Neural progenitor cell (in vitro differentiated cells): ENCODE data around the gene NDFIP1. TPM values are rescaled to one million over a fixed set of nuclear protein-coding genes. Genes with fewer than 3 reads are reported as not detected.
"Not testable (repeated sequence)": the region's sequence is repeated elsewhere in the genome, so short reads cannot be mapped to it uniquely, and the experiment has no call there.

ENCODE experiments used
- DNase-seq: peaks from one replicate; pipeline ENCODE4 v3.0.0-alpha.2; 2016; ENCODE audit warnings: low spot score
- H2AFZ ChIP-seq: fragments of 200-600 bp; sonication (generic); replicated peaks from 2 replicates; pipeline ENCODE4 v1.6.1; 2016; ENCODE audit warnings: antibody characterized with exemption
- H3F3A ChIP-seq: fragments of 200-600 bp; sonication (generic); 2 replicates; pipeline ENCODE4 v1.6.1; 2016; ENCODE audit warnings: antibody characterized with exemption, low read depth
- H3K27ac ChIP-seq: fragments of 200-600 bp; sonication (generic); 2 replicates; pipeline ENCODE4 v1.5.1; 2016; ENCODE audit warnings: mild to moderate bottlenecking
- H3K27me3 ChIP-seq: fragments of 200-600 bp; sonication (generic); 2 replicates; pipeline ENCODE4 v1.6.1; 2016; ENCODE audit warnings: mild to moderate bottlenecking, moderate library complexity
- H3K36me3 ChIP-seq: fragments of 200-600 bp; sonication (generic); 2 replicates; pipeline ENCODE4 v1.5.1; 2016
- H3K4me1 ChIP-seq: fragments of 200-600 bp; sonication (generic); 2 replicates; pipeline ENCODE4 v1.6.1; 2016; ENCODE audit warnings: mixed run types
- H3K4me2 ChIP-seq: fragments of 200-600 bp; sonication (generic); 2 replicates; pipeline ENCODE4 v1.6.1; 2016
- H3K4me3 ChIP-seq: fragments of 200-600 bp; sonication (generic); 2 replicates; pipeline ENCODE4 v1.5.1; 2016
- H3K79me2 ChIP-seq: fragments of 200-600 bp; sonication (generic); 2 replicates; pipeline ENCODE4 v1.6.1; 2016; ENCODE audit warnings: low read depth
- H3K9ac ChIP-seq: fragments of 200-600 bp; sonication (generic); 2 replicates; pipeline ENCODE4 v1.6.1; 2016
- H3K9me3 ChIP-seq: fragments of 200-600 bp; sonication (generic); 2 replicates; pipeline ENCODE4 v1.5.1; 2016; ENCODE audit warnings: low read depth
- H4K20me1 ChIP-seq: fragments of 200-600 bp; sonication (generic); 2 replicates; pipeline ENCODE4 v1.6.1; 2016; ENCODE audit warnings: low read depth
- H3K27ac Mint-ChIP-seq: 3 replicates; pipeline ENCODE4 v1.8.0; 2021; ENCODE audit warnings: mixed read lengths
- H3K27me3 Mint-ChIP-seq: 2 replicates; pipeline ENCODE4 v1.8.0; 2022; ENCODE audit warnings: low read depth, mild to moderate bottlenecking, inconsistent platforms, moderate library complexity, mixed read lengths; ENCODE audit not compliant: insufficient read depth
- H3K36me3 Mint-ChIP-seq: 3 replicates; pipeline ENCODE4 v1.8.0; 2021; ENCODE audit warnings: mixed read lengths
- H3K4me1 Mint-ChIP-seq: 3 replicates; pipeline ENCODE4 v1.8.0; 2021; ENCODE audit warnings: mixed read lengths
- H3K4me3 Mint-ChIP-seq: 3 replicates; pipeline ENCODE4 v1.8.0; 2021; ENCODE audit warnings: mild to moderate bottlenecking, moderate library complexity, mixed read lengths
- H3K9me3 Mint-ChIP-seq: 3 replicates; pipeline ENCODE4 v1.8.0; 2020; ENCODE audit warnings: mixed read lengths
- CTCF ChIP-seq: fragments of 200-600 bp; sonication (generic); IDR thresholded peaks from 2 replicates; pipeline ENCODE4 v1.5.1; 2017; ENCODE audit warnings: antibody characterized with exemption, mild to moderate bottlenecking
- EZH2 ChIP-seq: fragments of 200-600 bp; sonication (generic); IDR thresholded peaks from 2 replicates; pipeline ENCODE4 v1.6.1; 2017; ENCODE audit warnings: antibody characterized with exemption, mild to moderate bottlenecking, moderate library complexity
- EZH2phosphoT487 ChIP-seq: fragments of 200-600 bp; sonication (generic); IDR thresholded peaks from 2 replicates; pipeline ENCODE4 v1.6.1; 2017; ENCODE audit warnings: antibody characterized with exemption
- total RNA-seq: library from RNA; depleted of rRNA; stranded (reverse); fragments of >200 nt; gene quantifications from 2 replicates; pipeline ENCODE4 v1.2.3, GENCODE V29; 2015; ENCODE audit warnings: low replicate concordance

The NDFIP1 gene
- total RNA-seq, 1 donor from 2014 or later, result 39.4 TPM

- Histone ChIP-seq H4K20me1 (no peaks in the 10 kb centered on the region), H3K9ac (no peak overlapping the region), H3K27me3 (no peaks in the 10 kb centered on the region), H3K4me2 (no peak overlapping the region), H3K27ac (no peak overlapping the region), H3K4me1 (peaks cover 4% of the 10 kb centered on the region), H3K9me3 (no peaks in the 10 kb centered on the region), H3K36me3 (no peaks in the 10 kb centered on the region), H3K4me3 (no peak overlapping the region), H3F3A (no peaks in the 10 kb centered on the region), H3K79me2 (no peaks in the 10 kb centered on the region), H2AFZ (no peak overlapping the region)
- Mint-ChIP-seq H3K27ac (no peak overlapping the region), H3K36me3 (no peaks in the 10 kb centered on the region), H3K4me1 (peaks cover 13% of the 10 kb centered on the region), H3K27me3 (peaks cover 5% of the 10 kb centered on the region), H3K9me3 (no peaks in the 10 kb centered on the region), H3K4me3 (no peak overlapping the region)
- no peak for TF ChIP-seq EZH2
- no peak for TF ChIP-seq EZH2phosphoT487
- no peak for DNase-seq
These were observed 20.5 kb upstream of the NDFIP1 start for GRCh38 chr5:142087920-142088679.

GRCh38 chr5:142088855-142089479 lies 19.6 kb upstream of the NDFIP1 start:
- not testable (repeated sequence) for H3K4me3 ChIP-seq, H3K9me3 Mint-ChIP-seq, DNase-seq, H3K27me3 Mint-ChIP-seq, H3K4me3 Mint-ChIP-seq, H3K27ac ChIP-seq, H3K36me3 Mint-ChIP-seq, H3K9me3 ChIP-seq, H3K36me3 ChIP-seq, H4K20me1 ChIP-seq, H3K27me3 ChIP-seq, H3K4me1 ChIP-seq, H3F3A ChIP-seq, H2AFZ ChIP-seq, H3K9ac ChIP-seq, H3K4me2 ChIP-seq, H3K79me2 ChIP-seq
- peaks cover 13% of the 10 kb centered on the region for H3K4me1 Mint-ChIP-seq
- H3K27ac Mint-ChIP-seq, result peak overlapping the region; percentile 74

GRCh38 chr5:142091012-142091411 lies 17.6 kb upstream of the NDFIP1 start:
- H3K79me2 ChIP-seq, result no peaks in the 10 kb centered on the region
- H3K27ac ChIP-seq, result no peak overlapping the region
- no peaks in the 10 kb centered on the region for H3K27me3 ChIP-seq
- H3K27me3 Mint-ChIP-seq, result peaks cover 5% of the 10 kb centered on the region
- TF ChIP-seq CTCF (no peak), EZH2 (no peak), EZH2phosphoT487 (no peak)
- H2AFZ ChIP-seq, result no peak overlapping the region
- H3K9me3 ChIP-seq, result no peaks in the 10 kb centered on the region
- H3K36me3 ChIP-seq, result no peaks in the 10 kb centered on the region
- no peak overlapping the region for H3K4me3 Mint-ChIP-seq
- H3K27ac Mint-ChIP-seq, result no peak overlapping the region
- peaks cover 13% of the 10 kb centered on the region for H3K4me1 Mint-ChIP-seq
- no peaks in the 10 kb centered on the region for H3K9me3 Mint-ChIP-seq
- no peaks in the 10 kb centered on the region for H3K36me3 Mint-ChIP-seq
- H4K20me1 ChIP-seq, result no peaks in the 10 kb centered on the region
- no peak overlapping the region for H3K4me3 ChIP-seq
- H3K9ac ChIP-seq, result no peak overlapping the region
- no peak for DNase-seq
- no peak overlapping the region for H3K4me2 ChIP-seq
- peaks cover 4% of the 10 kb centered on the region for H3K4me1 ChIP-seq
- no peaks in the 10 kb centered on the region for H3F3A ChIP-seq

GRCh38 chr5:142091922-142092321 lies 16.7 kb upstream of the NDFIP1 start:
- Histone ChIP-seq H4K20me1 (no peaks in the 10 kb centered on the region), H3F3A (no peaks in the 10 kb centered on the region), H3K27ac (no peak overlapping the region), H3K4me3 (no peak overlapping the region), H3K27me3 (no peaks in the 10 kb centered on the region), H3K4me1 (peaks cover 4% of the 10 kb centered on the region), H3K79me2 (no peaks in the 10 kb centered on the region), H3K36me3 (no peaks in the 10 kb centered on the region), H3K4me2 (no peak overlapping the region), H3K9ac (no peak overlapping the region), H2AFZ (no peak overlapping the region), H3K9me3 (no peaks in the 10 kb centered on the region)
- H3K4me3 Mint-ChIP-seq, result no peak overlapping the region
- H3K4me1 Mint-ChIP-seq, result peaks cover 13% of the 10 kb centered on the region
- no peaks in the 10 kb centered on the region for H3K36me3 Mint-ChIP-seq
- H3K27me3 Mint-ChIP-seq, result peaks cover 5% of the 10 kb centered on the region
- H3K9me3 Mint-ChIP-seq, result no peaks in the 10 kb centered on the region
- no peak overlapping the region for H3K27ac Mint-ChIP-seq
- no peak for DNase-seq
- TF ChIP-seq EZH2, result no peak
- no peak for TF ChIP-seq CTCF
- TF ChIP-seq EZH2phosphoT487, result no peak
